COLO668 (cell line): ENCODE data around the gene PCDHA1.

ENCODE experiments used
- DNase-seq: peaks from one replicate; lab custom pipeline; 2025; ENCODE audit not compliant: unreplicated experiment; lab: John Stamatoyannopoulos, UW

The PCDHA1 gene

GRCh38 chr5:140986117-140986521, 200.2 kb downstream of the PCDHA1 start:
- DNase-seq = no peak

- DNase-seq = no peak
Observed at GRCh38 chr5:140988100-140988499, 202.2 kb downstream of the PCDHA1 start.

GRCh38 chr5:140988608-140989007, 202.7 kb downstream of the PCDHA1 start:
- no peak for DNase-seq

- DNase-seq = no peak
Observed at GRCh38 chr5:140989254-140990020, 203.5 kb downstream of the PCDHA1 start.

GRCh38 chr5:140992828-140993227, 206.9 kb downstream of the PCDHA1 start:
- no peak for DNase-seq

GRCh38 chr5:140996060-140996459, 210.1 kb downstream of the PCDHA1 start:
- no peak for DNase-seq

- DNase-seq = no peak
Observed at GRCh38 chr5:140998921-140999410, 213.0 kb downstream of the PCDHA1 start.

- DNase-seq = peak; percentile 34
Observed at GRCh38 chr5:141001446-141001843, 215.5 kb downstream of the PCDHA1 start.

GRCh38 chr5:141001844-141002604, 216.1 kb downstream of the PCDHA1 start:
- DNase-seq = peak; percentile 65

- no peak for DNase-seq
Observed at GRCh38 chr5:141002605-141002965, 216.6 kb downstream of the PCDHA1 start.

- DNase-seq = no peak
Observed at GRCh38 chr5:141003031-141003430, 217.1 kb downstream of the PCDHA1 start.

GRCh38 chr5:141003791-141004611, 218.1 kb downstream of the PCDHA1 start:
- DNase-seq = peak; percentile 68

GRCh38 chr5:141007791-141008190, 221.9 kb downstream of the PCDHA1 start:
- no peak for DNase-seq

- no peak for DNase-seq
Observed at GRCh38 chr5:141010047-141010793, 224.3 kb downstream of the PCDHA1 start.

- DNase-seq = no peak
Observed at GRCh38 chr5:141017943-141018342, 232.0 kb downstream of the PCDHA1 start.

- no peak for DNase-seq
Observed at GRCh38 chr5:141022384-141022783, 236.4 kb downstream of the PCDHA1 start.

- no peak for DNase-seq
Observed at GRCh38 chr5:141031006-141031405, 245.1 kb downstream of the PCDHA1 start.

GRCh38 chr5:141032626-141033025, 246.7 kb downstream of the PCDHA1 start:
- DNase-seq = no peak

- no peak for DNase-seq
Observed at GRCh38 chr5:141039061-141039460, 253.1 kb downstream of the PCDHA1 start.

GRCh38 chr5:141039517-141039916, 253.6 kb downstream of the PCDHA1 start:
- peak; percentile 43 for DNase-seq
